Left lobe of liver (tissue), 2 donors: ENCODE measurements around the gene ZCCHC10. TPM values are rescaled to one million over a fixed set of nuclear protein-coding genes. Genes with fewer than 3 reads are reported as not detected.

ENCODE experiments used
- ATAC-seq: fragments of 200-7000 bp; cut with Tn5 transposase; one replicate; pipeline ENCODE4 v1.9.1; 2020; ENCODE audit warnings: mild to moderate bottlenecking, moderate library complexity
- DNase-seq: peaks from one replicate; pipeline ENCODE4 v3.0.0-alpha.2; 2020; ENCODE audit warnings: low spot score
- total RNA-seq: library from RNA; stranded (reverse); gene quantifications from one replicate; pipeline ENCODE4 v1.2.1, GENCODE V29; 2021
- donor health status: DM: no; HTN: no; CAD: no; lungs with moderate emphysema.
- donor health status: DM: no; HTN: yes; CAD: no.

ZCCHC10 gene
- 8.3 TPM for total RNA-seq

- DNase-seq, result peak; percentile 93
- ATAC-seq, result peak; percentile 99
Observed at GRCh38 chr5:133025804-133026663, at the start of gene ZCCHC10. TSS of gene ZCCHC10 (minus strand) at chr5:133026549. CDS start at chr5:133026537, 12 bp downstream.

GRCh38 chr5:133075572-133076536 is 49.5 kb upstream of the ZCCHC10 start:
- DNase-seq (no peak), ATAC-seq (peak; percentile 88)

- ATAC-seq (peak; percentile 18), DNase-seq (no peak)
Observed at GRCh38 chr5:133072021-133072420, 45.7 kb upstream of the ZCCHC10 start.

DNA sequence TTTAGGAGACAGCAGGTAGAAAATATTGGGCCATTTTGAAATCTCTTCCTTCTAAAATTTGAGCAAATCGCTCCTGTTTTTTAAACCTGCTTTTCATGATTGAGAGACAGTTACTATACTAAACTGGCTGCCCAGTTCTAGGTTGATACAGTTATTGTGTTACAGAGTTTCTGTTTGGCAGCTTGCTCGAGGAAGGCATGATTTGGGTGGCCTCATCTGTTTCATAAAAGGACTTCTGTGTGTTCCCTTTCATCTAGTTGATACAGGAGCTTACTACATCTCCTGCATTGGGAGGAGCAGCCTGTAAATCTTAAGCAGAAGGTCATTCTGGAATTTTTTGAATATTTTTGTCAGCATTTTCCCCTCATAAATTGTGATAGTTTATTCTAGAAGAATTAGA is 39.7 kb upstream of the ZCCHC10 start:
- ATAC-seq (no peak), DNase-seq (no peak)

GRCh38 chr5:133065471-133065870 is 39.1 kb upstream of the ZCCHC10 start:
- no peak for DNase-seq
- ATAC-seq, result no peak

DNA sequence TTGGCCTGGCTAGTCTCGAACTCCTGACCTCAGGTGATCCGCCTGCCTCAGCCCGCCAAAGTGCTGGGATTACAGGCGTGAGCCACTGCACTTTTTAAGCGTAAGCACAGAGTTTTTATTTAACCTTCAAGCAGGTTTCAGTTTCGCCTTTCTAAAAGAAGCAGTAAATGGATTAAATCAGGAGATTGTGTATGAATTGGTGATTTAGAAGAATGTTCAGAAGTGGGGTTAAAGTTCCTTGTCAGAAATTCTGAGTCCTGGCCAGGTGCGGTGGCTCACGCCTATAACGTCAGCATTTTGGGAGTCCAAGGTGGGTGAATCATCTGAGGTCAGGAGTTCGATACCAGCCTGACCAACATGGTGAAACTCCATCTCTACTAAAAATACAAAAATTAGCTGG is 37.6 kb upstream of the ZCCHC10 start:
- ATAC-seq, result no peak
- DNase-seq, result no peak

DNA sequence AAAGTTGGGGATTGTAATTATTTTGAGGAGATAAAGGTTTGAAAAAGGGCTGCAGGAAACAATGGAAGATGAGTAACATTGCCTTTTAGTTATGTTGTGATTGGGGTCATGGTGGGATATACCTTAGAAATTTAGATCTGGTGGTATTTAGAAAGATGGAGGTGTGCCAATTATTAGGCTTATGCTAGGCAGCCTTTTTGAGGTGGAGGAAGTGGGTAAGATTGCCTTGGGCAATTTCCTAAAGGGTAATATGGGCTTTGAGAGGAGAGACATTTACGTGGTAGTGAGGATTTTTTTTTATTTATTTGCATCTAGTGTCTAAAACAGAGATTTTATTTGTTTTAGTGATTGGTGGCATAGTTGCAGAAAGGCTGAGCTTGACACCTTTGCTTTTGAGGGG is 35.9 kb upstream of the ZCCHC10 start:
- ATAC-seq (no peak), DNase-seq (no peak)

DNA sequence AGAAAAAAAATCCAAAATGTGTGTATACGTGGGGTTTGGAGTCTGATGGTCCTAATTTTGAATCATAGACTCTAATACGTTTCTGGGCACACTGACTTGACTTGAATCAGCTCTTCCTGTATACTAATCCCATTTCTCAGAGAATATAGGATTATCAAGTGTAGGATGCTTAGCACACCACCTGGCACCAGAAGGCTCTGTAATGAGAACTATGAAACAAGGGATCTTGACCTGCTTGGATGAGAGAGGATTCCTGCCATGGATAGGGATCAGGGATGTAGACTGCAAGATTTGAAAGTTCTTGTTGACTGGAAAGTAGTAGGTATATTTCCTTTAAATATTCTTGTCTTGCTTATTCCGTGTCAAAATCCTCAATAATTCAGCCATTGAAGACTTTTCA is 33.3 kb upstream of the ZCCHC10 start:
- no peak for DNase-seq
- no peak for ATAC-seq

GRCh38 chr5:133056891-133057290 is 30.5 kb upstream of the ZCCHC10 start:
- ATAC-seq, result no peak
- DNase-seq, result no peak

- DNase-seq (no peak), ATAC-seq (no peak)
Observed at GRCh38 chr5:133054697-133055471, 28.5 kb upstream of the ZCCHC10 start.

GRCh38 chr5:133053448-133053847 is 27.1 kb upstream of the ZCCHC10 start:
- no peak for DNase-seq

GRCh38 chr5:133052317-133053175 is 26.2 kb upstream of the ZCCHC10 start:
- peak; percentile 80 for DNase-seq
- ATAC-seq, result peak; percentile 65

More at GRCh38 chr5:133053448-133053847, 27.1 kb upstream of the ZCCHC10 start:
- no peak for ATAC-seq

DNA sequence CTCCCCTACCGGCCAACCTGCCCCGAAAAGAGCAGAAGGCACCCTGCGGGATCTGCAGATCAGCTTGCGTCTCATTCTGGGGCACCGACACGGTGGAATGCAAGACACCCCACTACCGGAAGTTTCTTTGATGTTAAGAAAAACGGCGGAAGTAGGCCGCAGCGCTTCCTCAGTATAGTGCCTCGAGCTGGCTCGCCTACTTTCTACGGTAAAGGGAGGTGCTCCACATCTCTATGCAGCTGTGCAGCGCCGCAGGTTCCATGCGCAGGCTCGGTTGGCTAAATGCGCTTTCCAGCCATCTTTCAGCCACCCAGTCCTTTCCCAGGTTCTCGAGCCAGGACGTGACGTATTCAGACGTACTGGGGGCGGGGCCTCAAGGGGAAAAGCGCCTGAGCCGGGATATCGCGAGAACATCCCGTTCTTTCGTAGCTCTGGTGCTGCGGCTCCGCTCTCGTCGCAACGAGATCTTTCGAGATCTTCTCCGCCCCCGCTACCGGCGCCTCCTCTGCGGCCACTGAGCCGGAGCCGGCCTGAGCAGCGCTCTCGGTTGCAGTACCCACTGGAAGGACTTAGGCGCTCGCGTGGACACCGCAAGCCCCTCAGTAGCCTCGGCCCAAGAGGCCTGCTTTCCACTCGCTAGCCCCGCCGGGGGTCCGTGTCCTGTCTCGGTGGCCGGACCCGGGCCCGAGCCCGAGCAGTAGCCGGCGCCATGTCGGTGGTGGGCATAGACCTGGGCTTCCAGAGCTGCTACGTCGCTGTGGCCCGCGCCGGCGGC is 25.4 kb upstream of the ZCCHC10 start, which contains the start of gene HSPA4:
TSS of gene HSPA4 (plus strand) at position 472 of the 775 bp plus-strand sequence. CDS start at position 710, 238 bp downstream.
- DNase-seq (peak; percentile 99), ATAC-seq (peak; percentile 87)

DNA sequence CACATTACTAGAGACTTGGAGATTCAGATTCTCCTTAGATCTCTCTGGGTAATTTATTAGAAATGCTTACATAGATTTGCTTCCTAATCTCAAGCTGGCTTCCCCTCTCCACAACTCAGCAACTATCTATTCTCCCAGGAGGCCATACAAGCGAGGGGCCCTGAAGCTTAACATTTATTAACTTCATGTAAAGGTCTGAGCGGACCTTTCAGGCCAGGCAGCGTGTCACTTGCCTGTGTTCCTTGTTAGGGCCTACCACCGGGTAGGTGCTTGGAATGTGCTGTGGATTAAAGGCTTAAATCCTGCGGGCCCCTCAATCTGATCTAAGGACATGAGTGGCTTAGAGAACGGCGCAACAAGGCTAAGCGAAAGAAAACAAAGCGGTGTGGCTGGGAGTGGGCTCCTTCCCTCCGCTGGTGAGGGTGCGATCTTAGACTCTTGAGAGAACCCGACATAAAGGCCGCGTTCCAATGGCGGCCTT is 24.8 kb upstream of the ZCCHC10 start:
- ATAC-seq, result peak; percentile 1

GRCh38 chr5:133050521-133050920 is 24.2 kb upstream of the ZCCHC10 start:
- ATAC-seq, result no peak
- no peak for DNase-seq

More for the DNA sequence above, 24.8 kb upstream of the ZCCHC10 start:
- no peak for DNase-seq

GRCh38 chr5:133049726-133050048 is 23.3 kb upstream of the ZCCHC10 start:
- ATAC-seq, result peak; percentile 47
- no peak for DNase-seq

DNA sequence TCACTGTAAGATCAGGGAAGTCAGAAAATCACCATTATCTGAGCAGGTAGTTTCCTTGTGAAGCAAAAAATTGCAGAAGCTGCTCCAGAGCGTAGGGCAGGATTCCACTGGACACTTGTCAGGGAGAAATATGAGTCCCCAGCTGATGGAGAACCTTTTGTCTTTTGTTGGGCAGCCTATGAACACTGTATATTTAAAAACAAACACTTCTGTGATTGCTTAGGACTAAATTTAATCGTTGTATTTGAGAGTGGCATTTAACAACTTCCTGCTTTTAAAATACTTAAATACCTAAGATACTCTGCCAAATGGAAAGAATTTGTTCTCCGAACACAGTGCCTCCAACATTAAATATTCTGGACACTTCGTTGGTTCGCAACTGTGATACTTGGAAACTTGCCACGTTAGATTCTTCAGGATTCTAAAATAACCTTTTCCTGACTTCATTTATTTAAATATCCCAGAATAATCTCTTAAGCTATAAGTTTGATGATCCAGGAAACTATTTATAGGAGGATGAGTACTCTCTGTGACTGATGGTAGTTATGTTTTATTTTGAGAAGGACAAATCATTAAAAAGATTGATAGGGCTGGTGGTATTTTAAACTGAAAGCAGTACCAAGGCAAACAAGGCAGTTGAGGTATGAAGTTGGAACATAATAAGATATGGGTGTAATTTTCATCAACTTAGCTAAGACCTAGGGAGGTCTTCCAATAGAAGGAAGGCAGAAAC is 22.8 kb upstream of the ZCCHC10 start:
- no peak for DNase-seq
- no peak for ATAC-seq

DNA sequence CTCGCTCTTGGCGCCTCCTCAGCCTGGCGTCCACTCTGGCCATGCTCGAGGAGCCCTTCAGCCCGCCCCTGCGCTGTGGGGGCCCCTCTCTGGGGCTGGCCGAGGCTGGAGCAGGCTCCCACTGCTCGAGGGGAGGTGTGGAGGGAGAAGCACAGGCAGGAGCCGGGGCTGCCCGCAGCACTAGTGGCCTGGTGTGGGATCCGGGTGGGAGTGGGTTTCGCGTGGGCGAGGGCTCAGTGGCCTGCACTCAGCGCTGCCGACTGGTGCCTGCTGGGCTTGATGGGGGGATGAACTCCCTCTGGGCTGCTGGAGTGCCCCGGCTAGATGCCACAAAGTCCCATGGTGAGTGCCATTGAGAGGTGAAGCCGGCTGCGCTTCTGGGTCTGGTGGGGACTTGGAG is 21.1 kb upstream of the ZCCHC10 start:
- DNase-seq (no peak), ATAC-seq (no peak)
